ENCODE measurements around the gene FOXO1.

GRCh38 chr13:40547591-40548315 is 118.7 kb downstream of the FOXO1 start:
- no peak for TF ChIP-seq CHCHD3 (CRISPR knock-in tag; IDR thresholded peaks at IDR 0.05)
- TF ChIP-seq NFIC (IDR thresholded peaks at IDR 0.05; ENCODE audit: low read length), result no peak
